HG02759 (cell line): ENCODE results near the gene STK10.
A peak's percentile ranks its signal among the peaks of the same experiment; 100 is the strongest.
"Not testable (repeated sequence)": the region's sequence is repeated elsewhere in the genome, so short reads cannot be mapped to it uniquely, and the experiment has no call there.

ENCODE experiments used
- ATAC-seq: cut with Tn5 transposase; IDR thresholded peaks from one replicate; pipeline ENCODE4 v1.9.1; 2021; ENCODE audit warnings: mild to moderate bottlenecking, moderate library complexity; ENCODE audit not compliant: unreplicated experiment

The STK10 gene

DNA sequence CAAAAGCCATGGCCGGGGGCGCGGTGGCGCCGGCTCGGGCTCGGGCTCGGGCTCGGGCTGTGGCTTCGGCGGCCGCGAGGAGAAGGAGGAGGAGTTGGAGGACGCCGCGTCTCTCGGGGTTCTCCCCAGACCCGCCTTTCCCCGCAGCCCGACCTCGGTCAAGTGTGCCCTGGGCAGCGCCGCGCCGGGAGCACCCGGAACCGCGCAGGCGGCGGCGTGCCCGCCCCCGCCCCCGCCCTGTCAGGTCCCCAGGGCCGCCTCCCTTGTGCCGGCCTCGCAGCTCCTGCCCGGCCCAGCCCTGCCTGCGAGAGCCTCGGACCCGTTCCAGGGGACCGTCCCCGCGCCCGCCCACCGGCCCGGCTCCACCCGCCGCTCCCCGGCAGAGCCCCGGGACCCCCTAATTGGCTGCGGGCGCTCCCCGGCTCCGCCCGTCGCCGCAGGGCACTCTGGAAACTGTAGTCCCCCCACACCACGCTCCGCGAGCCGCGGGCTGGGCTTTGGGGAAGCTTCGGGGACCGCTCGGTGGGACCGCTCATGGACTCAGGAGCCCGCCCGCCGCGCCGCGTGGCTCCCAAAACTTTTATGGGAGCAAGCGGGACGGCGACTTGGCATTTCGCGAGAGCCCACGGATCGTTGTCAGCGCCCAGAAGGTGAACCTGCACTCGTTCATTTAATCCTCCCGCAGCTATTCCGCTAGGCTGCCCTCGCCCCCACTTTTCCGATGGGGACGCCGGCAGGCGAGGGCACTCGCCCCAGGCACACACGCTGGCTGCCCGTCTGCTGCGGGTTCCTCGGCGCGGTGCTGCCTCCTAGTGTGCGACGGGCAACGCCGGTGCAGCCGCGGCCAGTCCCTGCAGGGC, at the start of gene STK10:
STK10 (minus strand) TSS at position 192 of the 860 bp plus-strand sequence; CDS start at position 10, 182 bp downstream.
- ATAC-seq, result peak; percentile 76

DNA sequence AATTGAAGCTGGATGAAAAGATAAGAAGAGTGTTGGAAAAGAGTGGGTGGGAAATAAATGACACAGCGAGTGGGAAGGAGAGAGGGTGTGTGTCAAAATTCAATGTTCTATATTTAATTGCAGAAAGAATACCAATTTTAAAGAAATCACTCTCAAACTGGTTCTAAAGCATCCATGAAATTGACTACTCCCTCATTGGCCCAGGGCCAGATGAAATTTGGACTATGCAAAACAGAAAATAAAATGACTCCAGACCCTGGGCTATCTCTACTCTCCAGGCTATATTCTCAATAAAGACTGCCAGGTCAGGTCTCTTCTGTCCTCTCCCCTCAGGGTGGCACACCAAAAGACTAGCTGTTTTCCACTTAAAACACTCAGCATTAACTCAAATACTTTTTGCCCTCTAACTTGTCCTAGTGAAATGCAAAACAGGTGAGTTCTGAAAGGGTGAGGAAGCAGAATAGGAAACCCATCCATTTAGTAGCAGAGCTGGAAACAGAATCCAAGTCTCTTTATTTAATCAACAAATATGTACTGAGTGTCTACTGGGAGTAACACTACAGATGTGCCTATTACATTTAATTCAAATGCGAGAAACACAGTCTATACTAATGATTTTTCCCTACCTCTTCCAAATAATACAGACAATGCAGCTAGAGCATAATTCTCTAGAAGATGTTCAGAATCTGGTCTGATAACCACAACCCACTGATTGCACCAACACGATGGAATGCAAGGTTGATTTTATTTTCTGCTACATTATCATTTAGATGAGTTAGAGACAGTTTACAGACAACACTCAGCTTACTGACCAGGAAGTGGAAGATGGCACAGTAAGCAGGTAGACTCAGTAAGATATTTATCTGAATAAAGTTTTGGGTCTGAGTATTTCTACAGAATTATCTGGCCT, 48.1 kb upstream of the STK10 start:
- no peak for ATAC-seq

DNA sequence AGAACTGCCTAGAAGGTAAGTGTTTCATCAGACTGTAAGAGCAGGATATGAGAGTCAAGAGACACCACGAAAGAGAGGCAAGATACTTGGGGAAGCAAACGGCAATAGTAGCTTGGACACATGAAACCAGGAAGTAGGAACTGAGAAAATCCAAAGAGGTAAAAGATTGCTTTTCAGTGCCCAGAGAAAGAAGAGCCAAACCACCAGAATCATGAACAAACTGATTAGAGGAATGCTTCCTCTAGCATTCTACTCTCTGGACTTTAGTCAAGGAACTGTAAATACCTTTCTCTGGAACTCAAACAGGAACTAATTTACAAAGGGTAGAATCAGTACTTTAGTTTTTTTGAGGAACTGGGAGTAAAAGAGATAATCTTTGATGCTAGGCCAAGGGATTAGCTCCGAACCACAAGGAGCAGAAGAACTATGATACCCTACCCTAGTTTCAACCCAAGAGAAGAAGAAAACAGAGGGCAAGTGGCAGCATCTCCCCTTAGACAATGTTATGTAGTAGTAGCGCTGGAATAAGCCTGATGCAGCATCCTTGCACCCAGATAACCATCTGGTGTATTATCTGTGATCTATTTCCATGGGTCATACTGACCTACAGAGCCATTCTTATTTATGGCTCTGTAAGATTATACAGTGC, 47.2 kb upstream of the STK10 start:
- no peak for ATAC-seq

DNA sequence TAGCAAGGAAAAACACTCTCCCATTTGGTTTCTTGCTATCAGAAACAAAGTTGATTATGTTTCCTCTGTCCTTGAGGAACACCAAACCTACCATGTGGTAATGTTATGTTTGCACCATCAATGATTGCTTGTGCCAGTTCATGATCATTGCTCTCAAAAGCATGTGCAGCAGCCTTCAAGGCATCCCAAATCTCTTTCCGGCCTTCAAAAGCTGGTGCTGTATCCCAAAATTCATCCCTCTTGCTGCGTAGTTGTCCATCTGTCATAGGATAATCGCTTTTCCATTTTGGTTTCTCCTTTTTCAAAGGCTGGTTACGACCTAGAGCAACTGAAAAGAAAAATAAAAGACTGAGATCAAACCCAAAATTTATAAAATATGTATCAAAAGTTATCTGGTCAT, 46.0 kb upstream of the STK10 start:
- no peak for ATAC-seq

DNA sequence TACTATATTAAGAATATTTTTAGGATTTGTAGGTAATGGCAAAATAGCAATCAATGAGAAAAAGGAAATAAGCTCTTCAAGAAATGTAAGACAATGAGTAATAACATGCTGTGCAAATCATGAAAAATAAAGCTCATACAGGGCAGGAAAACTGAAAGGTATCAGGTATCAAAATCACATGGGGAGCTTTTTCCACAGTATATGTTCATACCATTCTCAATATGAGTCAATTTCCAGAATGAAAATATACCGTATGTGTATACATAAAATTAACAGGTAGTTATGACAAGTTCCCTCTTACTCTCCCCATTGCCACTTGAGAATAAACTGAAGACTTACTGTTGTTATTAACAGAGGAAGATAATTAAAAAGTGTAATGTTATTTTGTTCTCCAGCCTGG, 41.9 kb upstream of the STK10 start:
- ATAC-seq, result no peak

DNA sequence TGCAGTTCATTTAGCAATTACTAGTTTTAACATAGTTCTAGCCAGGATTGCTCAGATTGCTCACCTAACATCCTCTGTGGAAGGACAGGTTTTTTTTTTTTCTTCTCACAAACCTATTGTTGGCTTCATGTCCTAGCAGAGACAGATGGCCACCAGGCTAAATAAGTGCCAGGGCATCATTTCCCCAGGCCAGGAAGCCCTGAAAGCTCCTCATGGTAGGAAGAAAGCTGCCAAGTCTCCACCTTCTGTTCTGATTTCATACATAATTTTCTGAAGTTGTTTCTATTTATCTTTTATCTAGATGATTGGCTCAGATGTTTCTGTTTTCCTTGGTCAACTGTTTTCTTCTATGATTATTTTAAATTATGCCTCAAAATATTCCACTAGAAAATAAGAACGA, 37.0 kb upstream of the STK10 start:
- ATAC-seq, result no peak

DNA sequence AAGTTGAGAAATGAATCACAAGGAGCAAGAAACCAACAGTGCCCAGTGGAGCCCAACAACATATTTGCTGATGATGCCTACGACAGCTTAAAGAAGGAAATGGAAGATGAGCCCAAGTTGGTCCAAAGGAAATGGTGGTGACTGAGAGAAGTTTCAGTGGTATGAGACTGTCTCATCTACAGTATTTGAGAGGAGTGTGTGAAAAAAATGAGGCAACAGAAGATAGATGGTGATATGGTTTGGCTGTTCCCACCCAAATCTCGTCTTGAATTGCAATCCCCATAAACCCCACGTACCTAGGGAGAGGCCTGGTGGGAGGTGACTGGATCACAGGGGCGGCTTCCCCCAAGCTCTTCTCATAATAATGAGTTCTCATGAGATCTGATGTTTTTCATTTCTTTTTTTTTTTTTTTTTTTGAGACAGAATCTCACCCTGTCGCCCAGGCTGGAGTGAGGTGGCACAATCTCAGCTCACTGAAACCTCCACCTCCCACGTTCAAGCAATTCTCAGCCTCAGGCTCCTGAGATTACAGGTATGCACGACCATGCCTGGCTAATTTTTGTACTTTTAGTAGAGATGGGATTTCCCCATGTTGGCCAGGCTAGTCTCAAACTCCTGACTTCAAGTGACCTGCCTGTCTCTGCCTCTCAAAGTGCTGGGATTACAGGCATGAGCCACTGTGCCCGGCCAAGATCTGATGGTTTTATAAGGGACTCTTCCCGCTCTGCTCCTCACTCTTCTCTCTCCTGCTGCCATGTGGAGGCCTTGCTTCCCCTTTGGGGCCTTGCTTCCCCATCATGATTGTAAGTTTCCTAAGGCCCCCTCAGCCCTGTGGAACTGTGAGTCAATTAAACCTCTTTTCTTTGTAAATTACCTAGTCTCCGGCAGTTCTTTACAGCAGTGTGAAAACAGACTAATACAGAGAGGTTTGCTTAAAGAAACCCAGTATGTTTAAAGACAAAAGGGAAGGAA, 36.2 kb upstream of the STK10 start:
- peak; percentile 86 for ATAC-seq

DNA sequence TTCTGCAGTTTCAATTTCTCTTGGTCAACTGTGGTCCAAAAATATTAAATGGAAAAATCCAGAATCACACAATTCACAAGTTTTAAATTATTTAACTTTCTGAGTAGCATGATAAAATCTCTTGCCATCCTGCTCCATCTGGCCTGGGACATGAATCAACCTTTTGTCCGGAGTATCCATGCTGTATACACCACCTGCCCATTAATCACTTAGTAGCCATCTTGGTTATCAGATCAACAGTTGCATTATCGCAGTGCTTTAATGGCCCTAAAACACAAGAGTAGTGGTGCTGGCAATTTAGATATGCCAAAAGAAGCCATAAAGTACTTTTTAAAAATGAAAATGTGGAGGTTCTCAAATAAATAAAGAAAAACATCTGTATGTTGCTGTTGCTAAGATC, 31.3 kb upstream of the STK10 start:
- no peak for ATAC-seq

DNA sequence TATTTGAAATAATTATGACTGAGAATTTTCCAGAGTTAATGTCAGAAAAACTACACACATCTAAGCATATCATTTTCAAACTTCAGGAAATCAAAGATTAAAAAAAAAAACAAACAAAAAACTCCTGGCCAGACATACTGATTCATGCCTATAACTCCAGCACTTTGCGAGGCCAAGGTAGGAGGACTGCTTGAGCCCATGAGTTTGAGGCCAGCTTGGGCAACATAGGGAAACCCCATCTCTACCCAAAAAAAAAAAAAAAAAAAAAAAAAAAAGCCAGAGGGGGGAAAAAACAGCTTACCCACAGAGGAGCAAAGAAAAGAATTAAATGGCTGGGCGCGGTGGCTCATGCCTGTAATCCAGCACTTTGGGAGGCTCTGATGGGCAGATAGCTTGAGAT, 28.3 kb upstream of the STK10 start:
- ATAC-seq, result no peak

DNA sequence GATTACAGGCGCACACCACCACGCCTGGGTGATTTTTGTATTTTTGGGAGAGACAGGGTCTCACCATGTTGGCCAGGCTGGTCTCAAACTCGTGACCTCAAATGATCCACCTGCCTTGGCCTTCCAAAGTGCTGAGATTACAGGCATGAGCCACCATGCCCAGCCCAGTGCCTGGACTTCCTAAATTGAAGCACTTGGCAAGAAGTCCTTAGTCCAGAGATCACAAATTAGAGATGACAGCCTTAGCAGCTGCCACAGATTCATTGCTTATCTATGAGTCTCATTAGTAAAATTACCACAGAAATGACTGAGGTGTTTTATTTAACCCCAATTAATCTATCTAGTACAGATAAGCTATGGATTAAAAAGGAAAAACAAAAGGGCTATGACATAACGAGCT, 25.1 kb upstream of the STK10 start:
- no peak for ATAC-seq

DNA sequence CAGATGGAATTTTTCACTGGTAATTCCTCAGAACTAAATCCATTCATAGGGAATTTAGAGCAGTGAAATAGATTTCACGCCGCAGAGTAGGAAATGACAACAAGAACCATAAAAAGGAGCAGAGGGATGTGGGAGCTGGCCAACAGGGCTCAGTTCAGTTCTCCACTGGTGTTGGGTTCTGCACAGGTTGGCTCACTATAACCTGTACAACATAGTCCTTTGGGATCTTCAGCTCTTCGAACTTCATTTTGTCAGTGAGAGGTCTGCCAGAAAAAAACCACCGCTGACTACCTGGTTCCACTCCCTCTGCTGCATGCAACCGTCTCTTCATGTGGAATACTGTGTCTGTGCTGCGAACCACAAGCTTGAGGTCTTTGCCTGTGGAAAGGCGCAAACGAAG, 23.7 kb upstream of the STK10 start:
- no peak for ATAC-seq

DNA sequence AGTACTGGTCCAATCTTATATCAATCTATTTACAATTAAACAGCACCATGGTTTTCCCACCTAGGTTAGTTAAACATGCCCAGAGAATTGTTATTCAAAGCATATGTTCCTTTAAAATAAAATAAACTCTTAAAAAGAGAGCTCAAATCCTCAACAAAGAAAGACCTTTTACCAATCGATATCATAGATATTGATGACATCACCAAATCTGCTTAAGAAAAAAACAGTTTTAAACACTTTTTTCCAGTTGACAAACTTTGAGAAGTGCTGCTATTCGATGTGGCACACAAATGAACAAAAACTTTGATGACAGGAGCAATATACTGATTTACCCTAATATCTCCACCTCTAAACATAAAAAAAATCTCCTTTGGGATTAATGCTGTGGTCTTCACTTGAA, 21.7 kb upstream of the STK10 start:
- ATAC-seq, result no peak

DNA sequence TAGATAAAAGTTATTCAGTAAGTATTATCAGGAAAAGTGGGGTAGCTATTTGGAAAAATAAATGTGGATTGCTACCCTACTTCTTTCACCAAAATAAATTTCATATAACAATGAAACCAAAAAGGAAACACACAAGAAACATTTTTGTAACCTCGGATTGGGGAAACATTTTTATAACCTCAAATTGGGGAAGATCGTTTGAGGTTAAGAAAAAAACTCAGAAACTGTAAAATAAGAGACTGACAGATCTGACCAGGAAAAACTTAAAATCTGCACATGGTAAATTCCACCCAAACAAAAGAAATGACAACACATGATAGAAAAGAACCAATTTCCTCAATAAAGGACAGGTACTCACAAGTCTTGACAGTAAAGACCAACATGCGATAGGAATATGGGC, 19.5 kb upstream of the STK10 start:
- ATAC-seq, result no peak

DNA sequence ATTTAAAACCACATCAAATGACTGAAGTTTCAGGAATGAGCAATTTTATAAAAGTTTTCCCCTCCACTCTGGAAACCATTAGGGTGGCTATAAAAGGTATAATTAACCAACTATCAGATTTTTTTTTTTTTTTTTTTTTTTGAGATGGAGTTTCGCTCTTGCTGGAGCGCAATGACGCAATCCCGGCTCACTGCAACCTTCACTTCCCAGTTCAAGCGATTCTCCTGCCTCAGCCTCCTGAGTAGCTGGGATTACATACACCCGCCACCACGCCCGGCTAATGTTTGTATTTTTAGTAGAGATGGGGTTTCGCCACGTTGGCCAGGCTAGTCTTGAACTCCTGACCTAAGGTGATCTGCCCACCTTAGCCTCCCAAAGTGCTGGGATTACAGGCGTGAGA, 18.0 kb upstream of the STK10 start:
- ATAC-seq, result not testable (repeated sequence)

DNA sequence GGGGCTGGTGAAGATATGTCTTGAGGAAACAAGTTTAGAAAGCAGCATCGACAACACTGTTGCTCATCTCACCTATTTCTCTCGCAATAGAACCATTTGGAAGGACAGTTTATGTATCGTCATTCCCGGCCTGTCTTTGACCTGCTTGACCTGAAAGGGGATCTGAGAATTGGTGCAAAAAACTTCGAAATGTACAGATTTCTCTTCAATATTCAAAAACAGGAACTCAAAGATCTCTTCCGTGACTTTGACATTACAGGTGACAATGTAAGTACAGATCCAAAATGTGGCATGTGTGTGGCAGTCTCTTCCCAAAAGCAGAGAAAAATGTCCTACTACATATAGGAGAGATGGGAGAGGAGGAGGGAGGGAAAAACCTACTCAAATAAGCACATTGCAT, 12.5 kb upstream of the STK10 start:
- no peak for ATAC-seq

DNA sequence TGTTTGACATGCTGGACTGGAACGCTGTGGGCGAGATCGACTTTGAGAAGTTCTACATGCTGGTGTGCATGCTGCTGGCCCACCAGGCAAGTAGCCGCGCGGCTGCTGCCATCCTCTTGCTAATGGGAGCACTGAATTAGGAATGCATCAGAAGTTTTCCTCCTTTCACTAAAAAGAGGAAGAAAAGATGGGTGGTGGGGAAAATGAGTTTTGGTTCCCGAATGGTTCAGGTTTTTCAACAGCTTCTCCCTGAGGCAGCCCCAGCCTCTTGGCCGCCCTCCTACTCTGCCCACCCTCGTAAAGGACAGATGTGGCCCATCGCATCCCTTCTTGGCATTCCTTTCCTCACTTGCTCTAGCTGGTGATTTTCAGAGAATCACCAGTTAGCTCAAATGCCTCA, 11.4 kb upstream of the STK10 start:
- ATAC-seq, result no peak

DNA sequence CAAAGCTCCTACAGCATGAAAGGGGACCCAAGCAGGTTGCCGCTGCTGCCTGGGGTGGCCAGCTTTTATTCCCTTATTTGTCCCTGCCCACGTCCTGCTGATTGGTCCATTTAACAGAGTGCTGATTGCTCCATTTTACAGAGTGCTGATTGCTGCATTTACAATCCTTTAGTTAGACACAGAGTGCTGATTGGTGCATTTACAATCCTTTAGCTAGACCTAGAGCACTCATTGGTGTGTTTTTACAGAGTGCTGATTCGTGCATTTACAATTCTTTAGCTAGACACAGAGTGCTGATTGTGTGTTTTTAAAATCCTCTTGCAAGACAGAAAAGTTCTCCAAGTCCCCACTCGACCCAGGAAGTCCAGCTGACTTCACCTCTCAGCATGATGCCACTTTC, 9.8 kb upstream of the STK10 start:
- not testable (repeated sequence) for ATAC-seq

DNA sequence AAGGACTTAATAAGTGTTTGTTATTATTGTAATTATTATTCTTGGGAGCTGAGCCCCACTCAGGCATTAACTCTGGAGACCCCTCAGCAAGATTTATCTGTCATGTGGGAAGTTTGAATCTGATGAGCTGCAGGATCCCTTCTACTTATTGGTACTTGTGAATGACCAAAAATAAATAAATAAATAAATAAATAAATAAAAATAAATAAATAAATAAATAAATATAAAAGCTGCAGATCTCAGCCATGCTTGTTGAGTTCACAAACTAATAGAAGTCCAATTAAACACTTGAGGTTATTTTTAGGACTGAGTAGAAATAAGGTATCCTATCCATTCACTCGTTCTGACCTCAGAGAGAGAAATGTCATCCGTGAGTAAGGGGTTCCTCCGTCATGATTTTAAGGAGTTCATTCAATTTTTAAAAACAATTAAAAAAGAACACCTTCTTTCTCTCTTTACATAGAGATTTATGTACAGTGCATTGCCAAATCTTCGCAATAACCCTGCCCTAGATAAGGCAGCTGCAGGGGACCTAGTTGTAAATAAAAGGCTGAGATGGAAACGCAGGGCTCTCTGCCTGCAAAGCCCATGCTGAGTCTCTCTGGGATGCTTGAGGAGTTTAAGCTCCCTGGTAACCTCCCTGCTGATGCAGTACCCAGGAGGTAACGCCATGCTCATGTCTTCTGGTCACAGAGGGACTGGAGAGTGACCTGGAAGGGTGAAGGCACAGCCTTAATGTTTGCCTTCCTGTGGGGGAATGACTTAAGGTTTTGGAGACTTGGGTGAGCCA, 7.2 kb upstream of the STK10 start:
- ATAC-seq, result no peak

DNA sequence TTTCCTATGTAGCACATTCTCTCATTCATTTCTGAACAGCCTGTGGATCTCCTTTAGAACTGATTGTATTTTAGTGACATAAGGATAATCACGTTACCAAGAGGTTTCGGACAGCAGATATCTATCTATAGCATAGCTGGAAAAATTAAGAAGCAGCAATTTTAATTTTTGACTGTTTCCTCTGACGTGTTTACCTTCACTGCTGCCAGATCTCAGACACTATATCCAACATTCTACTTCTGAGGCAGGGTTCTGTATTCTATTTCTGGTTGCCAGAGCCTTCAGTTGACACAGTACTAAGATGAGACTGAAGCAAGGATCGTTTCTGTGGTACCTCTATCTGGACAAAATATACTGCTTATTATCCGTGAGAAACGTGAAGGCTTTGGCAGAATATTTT, 5.8 kb upstream of the STK10 start, which contains the start of gene EFCAB9:
EFCAB9 (plus strand) TSS at position 301 of the 400 bp plus-strand sequence; CDS start at position 302, 1 bp downstream.
- ATAC-seq, result no peak
